Panc1 (cell line): ENCODE data around the gene MAP2. TPM values are rescaled to one million over a fixed set of nuclear protein-coding genes. Genes with fewer than 3 reads are reported as not detected.
"Not testable (repeated sequence)": the region's sequence is repeated elsewhere in the genome, so short reads cannot be mapped to it uniquely, and the experiment has no call there.

Experiments
- ATAC-seq: fragments of 200-7000 bp; cut with Tn5 transposase; 2 replicates; pipeline ENCODE4 v1.9.1; 2020; ENCODE audit warnings: mild to moderate bottlenecking, moderate library complexity
- BruUV-seq: library from RNA; stranded (reverse); fragments of 400-500 nt; replicated peaks from 2 replicates; lab custom pipeline; 2021; lab: Mats Ljungman, UMichigan
- CTCF ChIA-PET: fragments of 300-600 bp; sonication (Branson Sonifier 250); formaldehyde crosslinking; loops from one replicate; lab custom pipeline; 2022; ENCODE audit warnings: antibody characterized with exemption; lab: Charles Lee
- POLR2A ChIA-PET: fragments of 300-600 bp; sonication (Branson Sonifier 250); formaldehyde crosslinking; loops from one replicate; lab custom pipeline; 2022; ENCODE audit warnings: antibody characterized with exemption; lab: Charles Lee
- DNase-seq: peaks from one replicate; pipeline ENCODE4 v3.0.0-alpha.2; 2010; ENCODE audit warnings: low read depth, low spot score
- H3K27ac ChIP-seq: 2 replicates; pipeline ENCODE4 v1.5.1; 2011; ENCODE audit warnings: mild to moderate bottlenecking, low read length, inconsistent platforms
- H3K27me3 ChIP-seq: fragments of 200-500 bp; sonication (Bioruptor generic); 2 replicates; pipeline ENCODE4 v1.6.0; 2014; ENCODE audit warnings: low read length, inconsistent platforms; ENCODE audit not compliant: control insufficient read depth, insufficient read depth
- H3K36me3 ChIP-seq: fragments of 200-500 bp; sonication (Bioruptor generic); 2 replicates; pipeline ENCODE4 v1.5.1; 2014; ENCODE audit warnings: inconsistent platforms, mild to moderate bottlenecking, low read length, moderate library complexity; ENCODE audit not compliant: control insufficient read depth, insufficient read depth
- H3K4me1 ChIP-seq: 2 replicates; pipeline ENCODE4 v1.5.1; 2011; ENCODE audit warnings: inconsistent platforms, mild to moderate bottlenecking, low read length, moderate library complexity; ENCODE audit not compliant: control insufficient read depth, insufficient read depth
- H3K4me3 ChIP-seq, 2 experiments: 2 replicates each; pipeline ENCODE4 v1.5.1; 2011 to 2012; ENCODE audit warnings: low read depth in 2 of 2, low read length in 2 of 2, mild to moderate bottlenecking in 2 of 2, inconsistent platforms in 1 of 2, moderate library complexity in 1 of 2
- H3K9me3 ChIP-seq: fragments of 200-500 bp; sonication (Bioruptor generic); 2 replicates; pipeline ENCODE4 v1.5.1; 2014; ENCODE audit warnings: low read depth, mild to moderate bottlenecking, inconsistent platforms, low read length, moderate library complexity; ENCODE audit not compliant: control insufficient read depth, insufficient read depth
- POLR2AphosphoS5 ChIP-seq: IDR thresholded peaks from 2 replicates; pipeline ENCODE4 v1.6.1; 2012; ENCODE audit warnings: mild to moderate bottlenecking, low read depth, low read length, moderate library complexity
- SIN3A ChIP-seq: IDR thresholded peaks from 2 replicates; pipeline ENCODE4 v1.6.1; 2012; ENCODE audit warnings: low read depth, mild to moderate bottlenecking, low read length, moderate library complexity, borderline replicate concordance; ENCODE audit not compliant: insufficient read depth
- TCF7L2 ChIP-seq: IDR thresholded peaks from 2 replicates; pipeline ENCODE4 v1.6.1; 2011; ENCODE audit warnings: mild to moderate bottlenecking, low read depth, low read length, inconsistent platforms
- in situ Hi-C: cut with HindIII; loops from 2 replicates; pipeline ENCODE4 v1.10.0; 2016; ENCODE audit warnings: low sequenced_read_pairs, low pct_unique_long_range_greater_than_20kb
- intact Hi-C: fragments of 100-400 bp; cut with micrococcal nuclease; formaldehyde crosslinking; loops from one replicate; pipeline ENCODE4 v1.10.0; 2022; ENCODE audit not compliant: unreplicated experiment
- total RNA-seq: library from RNA; stranded (reverse); gene quantifications from one replicate; pipeline ENCODE4 v1.2.1, GENCODE V29; 2021; ENCODE audit not compliant: unreplicated experiment
- TF ChIP-seq, protein P1 (sequence below), 2 experiments: IDR thresholded peaks; 2 replicates each; pipeline ENCODE4 v1.6.1; 2011 to 2012; ENCODE audit warnings: low read depth in 2 of 2, control low read depth in 1 of 2, low read length in 1 of 2, mild to moderate bottlenecking in 1 of 2, moderate library complexity in 1 of 2; ENCODE audit not compliant: insufficient read depth in 1 of 2
- TF ChIP-seq, protein P2 (sequence below): fragments of 450-650 bp; IDR thresholded peaks from 2 replicates; pipeline ENCODE4 v1.5.1; 2017; ENCODE audit warnings: mild to moderate bottlenecking

Gene MAP2
- total RNA-seq, 1 experiment from 2014 or later, result 44.9 TPM

- TF ChIP-seq POLR2AphosphoS5 (no peak), SIN3A (no peak), TCF7L2 (no peak)
- TF ChIP-seq, protein P1, sequence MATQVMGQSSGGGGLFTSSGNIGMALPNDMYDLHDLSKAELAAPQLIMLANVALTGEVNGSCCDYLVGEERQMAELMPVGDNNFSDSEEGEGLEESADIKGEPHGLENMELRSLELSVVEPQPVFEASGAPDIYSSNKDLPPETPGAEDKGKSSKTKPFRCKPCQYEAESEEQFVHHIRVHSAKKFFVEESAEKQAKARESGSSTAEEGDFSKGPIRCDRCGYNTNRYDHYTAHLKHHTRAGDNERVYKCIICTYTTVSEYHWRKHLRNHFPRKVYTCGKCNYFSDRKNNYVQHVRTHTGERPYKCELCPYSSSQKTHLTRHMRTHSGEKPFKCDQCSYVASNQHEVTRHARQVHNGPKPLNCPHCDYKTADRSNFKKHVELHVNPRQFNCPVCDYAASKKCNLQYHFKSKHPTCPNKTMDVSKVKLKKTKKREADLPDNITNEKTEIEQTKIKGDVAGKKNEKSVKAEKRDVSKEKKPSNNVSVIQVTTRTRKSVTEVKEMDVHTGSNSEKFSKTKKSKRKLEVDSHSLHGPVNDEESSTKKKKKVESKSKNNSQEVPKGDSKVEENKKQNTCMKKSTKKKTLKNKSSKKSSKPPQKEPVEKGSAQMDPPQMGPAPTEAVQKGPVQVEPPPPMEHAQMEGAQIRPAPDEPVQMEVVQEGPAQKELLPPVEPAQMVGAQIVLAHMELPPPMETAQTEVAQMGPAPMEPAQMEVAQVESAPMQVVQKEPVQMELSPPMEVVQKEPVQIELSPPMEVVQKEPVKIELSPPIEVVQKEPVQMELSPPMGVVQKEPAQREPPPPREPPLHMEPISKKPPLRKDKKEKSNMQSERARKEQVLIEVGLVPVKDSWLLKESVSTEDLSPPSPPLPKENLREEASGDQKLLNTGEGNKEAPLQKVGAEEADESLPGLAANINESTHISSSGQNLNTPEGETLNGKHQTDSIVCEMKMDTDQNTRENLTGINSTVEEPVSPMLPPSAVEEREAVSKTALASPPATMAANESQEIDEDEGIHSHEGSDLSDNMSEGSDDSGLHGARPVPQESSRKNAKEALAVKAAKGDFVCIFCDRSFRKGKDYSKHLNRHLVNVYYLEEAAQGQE (IDR thresholded peaks at IDR 0.05; ENCODE audit: insufficient read depth in 1 of 2, low read depth in 2 of 2, low read length in 1 of 2), result no peak
- TF ChIP-seq, protein P2, sequence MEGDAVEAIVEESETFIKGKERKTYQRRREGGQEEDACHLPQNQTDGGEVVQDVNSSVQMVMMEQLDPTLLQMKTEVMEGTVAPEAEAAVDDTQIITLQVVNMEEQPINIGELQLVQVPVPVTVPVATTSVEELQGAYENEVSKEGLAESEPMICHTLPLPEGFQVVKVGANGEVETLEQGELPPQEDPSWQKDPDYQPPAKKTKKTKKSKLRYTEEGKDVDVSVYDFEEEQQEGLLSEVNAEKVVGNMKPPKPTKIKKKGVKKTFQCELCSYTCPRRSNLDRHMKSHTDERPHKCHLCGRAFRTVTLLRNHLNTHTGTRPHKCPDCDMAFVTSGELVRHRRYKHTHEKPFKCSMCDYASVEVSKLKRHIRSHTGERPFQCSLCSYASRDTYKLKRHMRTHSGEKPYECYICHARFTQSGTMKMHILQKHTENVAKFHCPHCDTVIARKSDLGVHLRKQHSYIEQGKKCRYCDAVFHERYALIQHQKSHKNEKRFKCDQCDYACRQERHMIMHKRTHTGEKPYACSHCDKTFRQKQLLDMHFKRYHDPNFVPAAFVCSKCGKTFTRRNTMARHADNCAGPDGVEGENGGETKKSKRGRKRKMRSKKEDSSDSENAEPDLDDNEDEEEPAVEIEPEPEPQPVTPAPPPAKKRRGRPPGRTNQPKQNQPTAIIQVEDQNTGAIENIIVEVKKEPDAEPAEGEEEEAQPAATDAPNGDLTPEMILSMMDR, result no peak
- H3K9me3 ChIP-seq, result no peaks in the 10 kb centered on the region
- ChIA-PET CTCF (no interaction called here), POLR2A (no interaction called here)
- no peak overlapping the region for H3K4me3 ChIP-seq
- in situ Hi-C loops, result no loop called here
- ATAC-seq (no peak), DNase-seq (no peak)
- no peaks in the 10 kb centered on the region for H3K27me3 ChIP-seq
- no TSS peak for BruUV-seq
- peaks cover 28% of the 10 kb centered on the region for H3K4me1 ChIP-seq
- no peak overlapping the region; the same call in 1 of the 2 replicates for H3K27ac ChIP-seq
- intact Hi-C loops, result no loop called here
- H3K36me3 ChIP-seq, result no peaks in the 10 kb centered on the region
Measured at GRCh38 chr2:209474960-209475359, 51.1 kb downstream of the MAP2 start.

DNA sequence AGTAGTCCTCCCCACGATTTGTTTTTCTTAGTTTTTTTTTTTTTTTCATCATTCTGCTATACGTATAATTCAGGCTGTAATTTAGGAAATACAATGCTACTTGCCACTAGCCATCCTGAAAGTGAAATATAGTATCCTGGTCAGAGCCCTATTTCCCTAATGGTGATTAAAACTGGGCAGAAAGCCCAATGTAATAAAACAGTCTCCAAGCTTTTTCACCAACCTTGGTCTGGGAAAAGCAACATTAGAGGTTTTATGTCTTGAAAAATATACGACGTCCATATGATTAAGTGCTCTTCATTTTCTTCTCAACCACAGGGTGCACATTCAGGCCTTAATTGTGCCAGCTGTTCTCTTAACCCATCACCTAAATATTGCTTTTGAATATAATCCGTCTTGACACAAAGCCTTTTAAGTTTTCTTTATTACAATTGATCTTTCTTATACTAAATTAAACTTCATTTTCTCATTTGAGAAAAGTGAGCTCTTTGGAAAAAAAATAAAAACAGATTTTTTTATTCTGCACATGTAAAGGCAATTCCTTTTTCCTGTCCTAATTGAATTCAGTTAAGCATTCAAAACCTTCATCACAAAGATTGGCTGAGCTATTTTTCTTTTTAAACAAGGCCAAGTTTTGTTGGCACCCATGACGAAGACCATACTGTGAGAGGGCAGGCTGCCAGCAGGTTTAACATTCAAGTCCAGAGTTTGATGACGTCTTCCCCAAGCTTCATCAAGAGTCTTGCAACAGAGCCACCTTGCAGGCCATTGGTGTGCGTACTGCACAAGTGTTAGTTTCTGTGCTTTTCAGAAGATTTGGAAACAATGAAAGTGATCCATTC, 52.7 kb downstream of the MAP2 start:
- H3K4me1 ChIP-seq, result peaks cover 28% of the 10 kb centered on the region
- ChIA-PET POLR2A (no interaction called here), CTCF (no interaction called here)
- no peaks in the 10 kb centered on the region for H3K9me3 ChIP-seq
- in situ Hi-C loops (no loop called here), intact Hi-C loops (no loop called here)
- no peak overlapping the region for H3K27ac ChIP-seq
- ATAC-seq (no peak), DNase-seq (no peak)
- BruUV-seq, result no TSS peak
- no peaks in the 10 kb centered on the region for H3K27me3 ChIP-seq
- H3K4me3 ChIP-seq, result no peak overlapping the region
- H3K36me3 ChIP-seq, result no peaks in the 10 kb centered on the region
- no peak for TF ChIP-seq TCF7L2
- TF ChIP-seq POLR2AphosphoS5, result no peak
- TF ChIP-seq, protein P2, result no peak
- TF ChIP-seq, protein P1 (IDR thresholded peaks at IDR 0.05; ENCODE audit: insufficient read depth in 1 of 2, low read depth in 2 of 2, low read length in 1 of 2), result no peak
- TF ChIP-seq SIN3A, result no peak

- H3K9me3 ChIP-seq, H3K36me3 ChIP-seq, BruUV-seq, CTCF ChIA-PET, H3K4me3 ChIP-seq, H3K4me1 ChIP-seq, DNase-seq, POLR2A ChIA-PET, H3K27me3 ChIP-seq, intact Hi-C loops, ATAC-seq, H3K27ac ChIP-seq, in situ Hi-C loops: not testable (repeated sequence)
Measured at GRCh38 chr2:209492296-209492695, 68.4 kb downstream of the MAP2 start.
